HCT116 (cell line): ENCODE data around the gene SON. TPM values are rescaled to one million over a fixed set of nuclear protein-coding genes. Genes with fewer than 3 reads are reported as not detected.

Experiments used
- ATAC-seq: fragments of 200-7000 bp; cut with Tn5 transposase; 2 replicates; pipeline ENCODE4 v1.9.1; 2020; ENCODE audit warnings: mild to moderate bottlenecking, moderate library complexity
- BruUV-seq: library from RNA; stranded (reverse); fragments of 400-500 nt; replicated peaks from 2 replicates; lab custom pipeline; 2021; lab: Mats Ljungman, UMichigan
- CTCF ChIA-PET: fragments of 300-600 bp; sonication (Branson Sonifier 250); formaldehyde crosslinking; loops from one replicate; lab custom pipeline; 2021; ENCODE audit warnings: antibody characterized with exemption; lab: Charles Lee
- POLR2A ChIA-PET: fragments of 300-600, 350-600 bp; sonication (Branson Sonifier 250); formaldehyde crosslinking; loops from one replicate; lab custom pipeline; 2021; ENCODE audit warnings: antibody characterized with exemption; lab: Charles Lee
- RAD21 ChIA-PET, 2 experiments: fragments of 300-600 bp; sonication (Branson Sonifier 250); formaldehyde crosslinking; loops; one replicate each; lab custom pipeline; 2023; ENCODE audit warnings: low total read pairs in 2 of 2; ENCODE audit not compliant: uncharacterized antibody in 2 of 2, unreplicated experiment in 2 of 2, low non-redundant PET in 1 of 2; lab: Charles Lee
- DNase-seq: peaks from one replicate; pipeline ENCODE4 v3.0.0-alpha.2; 2010; ENCODE audit warnings: low read depth, low spot score
- H2AFZ ChIP-seq: fragments of 200-600 bp; shearing (Covaris generic), sonication (generic); 2 replicates; pipeline ENCODE4 v1.6.1; 2017; ENCODE audit warnings: low read depth, mixed run types, mixed read lengths, antibody characterized with exemption, low read length; ENCODE audit not compliant: poor library complexity, severe bottlenecking
- H3K27ac ChIP-seq: 2 replicates; pipeline ENCODE4 v1.5.1; 2012; ENCODE audit warnings: low read depth, low read length
- H3K27me3 ChIP-seq: fragments of 200-600 bp; sonication (generic); 2 replicates; pipeline ENCODE4 v1.6.1; 2016; ENCODE audit warnings: mixed run types, low read length, mixed read lengths; ENCODE audit not compliant: insufficient read depth
- H3K36me3 ChIP-seq, 2 experiments: fragments of 200-500 bp in 1 of 2; fragments of 200-600 bp in 1 of 2; sonication (Bioruptor generic) in 1 of 2; sonication (generic) in 1 of 2; 2 replicates each; pipeline versions ENCODE4 v1.5.1 to v1.6.1; 2014 to 2016; ENCODE audit warnings: low read length in 2 of 2, inconsistent platforms in 1 of 2, mixed read lengths in 1 of 2, mixed run types in 1 of 2; ENCODE audit not compliant: insufficient read depth in 2 of 2, control insufficient read depth in 1 of 2
- H3K4me1 ChIP-seq, 2 experiments: fragments of 200-600 bp in 1 of 2; sonication (generic) in 1 of 2; 2 replicates each; pipeline versions ENCODE4 v1.5.1 to v1.6.1; 2012 to 2017; ENCODE audit warnings: low read length in 2 of 2, inconsistent platforms in 1 of 2, mild to moderate bottlenecking in 1 of 2, mixed read lengths in 1 of 2, mixed run types in 1 of 2, moderate library complexity in 1 of 2; ENCODE audit not compliant: insufficient read depth in 2 of 2, control insufficient read depth in 1 of 2
- H3K4me2 ChIP-seq: fragments of 200-600 bp; sonication (generic); 2 replicates; pipeline ENCODE4 v1.6.1; 2017; ENCODE audit warnings: mixed run types, low read length, mixed read lengths
- H3K4me3 ChIP-seq, 2 experiments: fragments of 200-600 bp in 1 of 2; sonication (generic) in 1 of 2; replicated peaks in 1 of 2; 2 replicates each; pipeline ENCODE4 v1.5.1; 2011 to 2016; ENCODE audit warnings: low read length in 2 of 2, control low read depth in 1 of 2, low read depth in 1 of 2, mild to moderate bottlenecking in 1 of 2, mixed read lengths in 1 of 2, mixed run types in 1 of 2
- H3K79me2 ChIP-seq: fragments of 200-600 bp; sonication (generic); 2 replicates; pipeline ENCODE4 v1.6.1; 2017; ENCODE audit warnings: mild to moderate bottlenecking, mixed run types, low read length, moderate library complexity, mixed read lengths; ENCODE audit not compliant: insufficient read depth
- H3K9ac ChIP-seq: fragments of 200-600 bp; sonication (generic); 2 replicates; pipeline ENCODE4 v1.6.1; 2016; ENCODE audit warnings: low read length, mixed read lengths
- H3K9me2 ChIP-seq: fragments of 200-600 bp; sonication (generic), shearing (Covaris generic); 2 replicates; pipeline ENCODE4 v1.6.1; 2017; ENCODE audit warnings: mixed run types, mild to moderate bottlenecking, moderate library complexity; ENCODE audit not compliant: insufficient read depth
- H3K9me3 ChIP-seq, 2 experiments: fragments of 200-500 bp in 1 of 2; fragments of 200-600 bp in 1 of 2; sonication (Bioruptor generic) in 1 of 2; sonication (generic) in 1 of 2; 2 replicates each; pipeline ENCODE4 v1.6.1; 2014 to 2017; ENCODE audit warnings: low read length in 2 of 2, mixed read lengths in 2 of 2, inconsistent platforms in 1 of 2, low read depth in 1 of 2, mild to moderate bottlenecking in 1 of 2, mixed run types in 1 of 2, moderate library complexity in 1 of 2; ENCODE audit not compliant: control insufficient read depth in 1 of 2, insufficient read depth in 1 of 2
- H4K20me1 ChIP-seq: fragments of 200-600 bp; sonication (generic), shearing (Covaris generic); 2 replicates; pipeline ENCODE4 v1.6.1; 2017; ENCODE audit warnings: mixed run types, mild to moderate bottlenecking, moderate library complexity; ENCODE audit not compliant: insufficient read depth
- CBX3 ChIP-seq: IDR thresholded peaks from 2 replicates; pipeline ENCODE4 v1.6.1; 2012; ENCODE audit warnings: low read depth
- CEBPB ChIP-seq: IDR thresholded peaks from 2 replicates; pipeline ENCODE4 v1.6.1; 2012; ENCODE audit warnings: low read depth
- CTCF ChIP-seq, 3 experiments: fragments of 200-600 bp in 1 of 3; sonication (generic) in 1 of 3; IDR thresholded peaks in 2 of 3; conservative IDR thresholded peaks in 1 of 3; 2 replicates each; pipeline ENCODE4 v1.5.1; 2012 to 2017; ENCODE audit warnings: low read depth in 2 of 3, low read length in 2 of 3, antibody characterized with exemption in 1 of 3, borderline replicate concordance in 1 of 3, control low read depth in 1 of 3, mild to moderate bottlenecking in 1 of 3, mixed read lengths in 1 of 3, mixed run types in 1 of 3, moderate library complexity in 1 of 3; ENCODE audit not compliant: insufficient read depth in 1 of 3
- EGR1 ChIP-seq: IDR thresholded peaks from 2 replicates; pipeline ENCODE4 v1.6.1; 2012; ENCODE audit warnings: low read depth
- EZH2phosphoT487 ChIP-seq: fragments of 200-600 bp; IDR thresholded peaks from 2 replicates; pipeline ENCODE4 v1.6.1; 2018; ENCODE audit warnings: antibody characterized with exemption, borderline replicate concordance
- JUND ChIP-seq: IDR thresholded peaks from 2 replicates; pipeline ENCODE4 v1.6.1; 2012
- POLR2A ChIP-seq: IDR thresholded peaks from 2 replicates; pipeline ENCODE4 v1.7.0; 2011; ENCODE audit warnings: borderline replicate concordance; ENCODE audit not compliant: insufficient read depth, insufficient read length; ENCODE audit errors: extremely low read depth
- POLR2AphosphoS5 ChIP-seq: IDR thresholded peaks from 2 replicates; pipeline ENCODE4 v1.6.1; 2011; ENCODE audit warnings: mild to moderate bottlenecking, low read depth, low read length, moderate library complexity
- RAD21 ChIP-seq: IDR thresholded peaks from 2 replicates; pipeline ENCODE4 v1.6.1; 2012; ENCODE audit warnings: low read depth, mild to moderate bottlenecking
- REST ChIP-seq: IDR thresholded peaks from 2 replicates; pipeline ENCODE4 v1.6.1; 2012; ENCODE audit warnings: low read depth
- SIN3A ChIP-seq: IDR thresholded peaks from 2 replicates; pipeline ENCODE4 v1.6.1; 2012; ENCODE audit warnings: low read depth
- SRF ChIP-seq: IDR thresholded peaks from 2 replicates; pipeline ENCODE4 v1.6.1; 2012; ENCODE audit warnings: low read depth
- TCF7L2 ChIP-seq: IDR thresholded peaks from 2 replicates; pipeline ENCODE4 v1.7.0; 2011; ENCODE audit warnings: borderline replicate concordance, inconsistent platforms; ENCODE audit not compliant: insufficient read depth, insufficient read length; ENCODE audit errors: extremely low read depth
- ZBTB33 ChIP-seq: IDR thresholded peaks from 2 replicates; pipeline ENCODE4 v1.6.1; 2011; ENCODE audit warnings: mild to moderate bottlenecking, low read length, moderate library complexity; ENCODE audit not compliant: insufficient replicate concordance; ENCODE audit errors: extremely low read depth
- intact Hi-C: fragments of 100-400 bp; cut with micrococcal nuclease; formaldehyde crosslinking; loops from 2 replicates; pipeline ENCODE4 v1.10.0; 2022
- total RNA-seq: library from RNA; stranded (reverse); gene quantifications from one replicate; pipeline ENCODE4 v1.2.1, GENCODE V29; 2021; ENCODE audit not compliant: unreplicated experiment

The SON gene
- total RNA-seq, 1 experiment from 2014 or later, result 195 TPM

GRCh38 chr21:33586927-33587326, 44.1 kb downstream of the SON start:
- H3K36me3 ChIP-seq, result peaks cover 20% of the 10 kb centered on the region in 2 experiments
- H3K4me2 ChIP-seq, result peak overlapping the region; percentile 95
- H2AFZ ChIP-seq, result no peak overlapping the region
- POLR2A ChIA-PET, result no interaction called here
- peaks cover 45% of the 10 kb centered on the region for H3K79me2 ChIP-seq
- no peaks in the 10 kb centered on the region for H3K9me2 ChIP-seq
- H4K20me1 ChIP-seq, result no peaks in the 10 kb centered on the region
- no peak for DNase-seq
- H3K9me3 ChIP-seq, result no peaks in the 10 kb centered on the region
- intact Hi-C loops, result no loop called here
- CTCF ChIA-PET, result no interaction called here
- RAD21 ChIA-PET, result no interaction called here
- no peak for ATAC-seq
- no peaks in the 10 kb centered on the region for H3K27me3 ChIP-seq
- H3K4me1 ChIP-seq, result peaks cover 6 to 21% of the 10 kb centered on the region in 2 experiments; a peak in 3 of 4 replicates
- H3K27ac ChIP-seq, result no peak overlapping the region
- peak overlapping the region; percentile 95 for H3K9ac ChIP-seq
- BruUV-seq, result no TSS peak
- TF ChIP-seq CEBPB, result no peak
- no peak for TF ChIP-seq REST
- no peak for TF ChIP-seq JUND
- no peak for TF ChIP-seq SIN3A
- TF ChIP-seq ZBTB33, result no peak
- TF ChIP-seq EZH2phosphoT487, result no peak
- TF ChIP-seq EGR1, result no peak
- TF ChIP-seq TCF7L2, result no peak
- TF ChIP-seq CBX3, result no peak
- TF ChIP-seq SRF, result no peak
- TF ChIP-seq CTCF (IDR thresholded peaks at IDR 0.05 in 2 of 3, conservative IDR thresholded peaks at IDR 0.05 in 1 of 3; ENCODE audit: borderline replicate concordance in 1 of 3, insufficient read depth in 1 of 3, low read depth in 2 of 3, low read length in 2 of 3), result no peak
- no peak for TF ChIP-seq POLR2AphosphoS5
- no peak for TF ChIP-seq RAD21
- TF ChIP-seq POLR2A, result no peak
- TF ChIP-seq, all 23 proteins: peak for 0
- peak overlapping the region; percentile 86 to 88; a peak in 3 of 4 replicates for H3K4me3 ChIP-seq
